Heart left ventricle (tissue), 16 donors: ENCODE data around the gene ARHGAP1. TPM values are rescaled to one million over a fixed set of nuclear protein-coding genes. Genes with fewer than 3 reads are reported as not detected.

ENCODE experiments used
- ATAC-seq, 4 donors: fragments of 200-7000 bp; cut with Tn5 transposase; one replicate each; pipeline ENCODE4 v1.9.1; 2020 to 2022; ENCODE audit warnings: moderate library complexity in 4 of 4, mild to moderate bottlenecking in 3 of 4, moderate number of reproducible peaks in 1 of 4
- DNase-seq, 5 donors: peaks; one replicate each; pipeline ENCODE4 v3.0.0-alpha.2; 2020
- H3K27ac ChIP-seq, 12 donors: fragments of 200-600 bp; sonication (generic) in 4 of 12; one replicate each; pipeline versions ENCODE4 v1.5.0 to v1.8.0; 2016 to 2022; ENCODE audit warnings: mild to moderate bottlenecking in 2 of 12
- H3K27me3 ChIP-seq, 9 donors: fragments of 200-600 bp; sonication (generic) in 2 of 9; one replicate each; pipeline versions ENCODE4 v1.5.1 to v1.8.0; 2016 to 2022; ENCODE audit warnings: mild to moderate bottlenecking in 3 of 9
- H3K36me3 ChIP-seq, 9 donors: fragments of 200-600 bp; sonication (generic) in 2 of 9; one replicate each; pipeline versions ENCODE4 v1.5.0 to v1.8.0; 2018 to 2022; ENCODE audit warnings: mild to moderate bottlenecking in 2 of 9
- H3K4me1 ChIP-seq, 12 donors: fragments of 200-600 bp; sonication (generic) in 4 of 12; one replicate each; pipeline versions ENCODE4 v1.5.0 to v1.8.0; 2016 to 2022; ENCODE audit warnings: mild to moderate bottlenecking in 3 of 12
- H3K4me3 ChIP-seq, 12 donors: fragments of 200-600 bp; sonication (generic) in 4 of 12; one replicate each; pipeline versions ENCODE4 v1.5.0 to v1.8.0; 2017 to 2022; ENCODE audit warnings: mild to moderate bottlenecking in 9 of 12, moderate library complexity in 4 of 12
- H3K9me3 ChIP-seq, 12 donors: fragments of 200-600 bp; sonication (generic) in 4 of 12; one replicate each; pipeline versions ENCODE4 v1.5.0 to v1.8.0; 2016 to 2022; ENCODE audit warnings: mild to moderate bottlenecking in 1 of 12
- POLR2A ChIP-seq, 2 donors: fragments of 450-650 bp; IDR thresholded peaks; one replicate each; pipeline ENCODE4 v1.6.1; 2017; ENCODE audit warnings: antibody characterized with exemption in 2 of 2, mild to moderate bottlenecking in 2 of 2, moderate library complexity in 2 of 2
- WGBS, 4 donors: extraction: QIAGEN DNeasy Blood & Tissue Kit in 2 of 4; methylation state at CpG; one replicate each; pipeline versions ENCODE4 v1.1.5 to v1.1.7; 2013 to 2018; 5-methylcytosine and 5-hydroxymethylcytosine counted together
- intact Hi-C, 10 donors: fragments of 100-400 bp; cut with DNase I; formaldehyde crosslinking; loops; one replicate each; pipeline versions ENCODE4 v1.11.1 to v1.14.2; 2022
- polyA plus RNA-seq, 2 donors: library from polyadenylated mRNA; stranded (reverse); fragments of 200-250 nt; gene quantifications; one replicate each; pipeline ENCODE4 v1.2.3, GENCODE V29; 2013
- total RNA-seq, 9 donors: library from RNA; depleted of rRNA in 2 of 9; stranded (reverse); fragments of >200 nt in 2 of 9; fragmentation: NEBNext Ultra II Directional in 3 of 9; extraction: Animal tissue kit (Norgen Biotek cat#: 25700) in 3 of 9; gene quantifications; one replicate each; pipeline versions ENCODE4 v1.1.0 to v1.2.4, GENCODE V29; 2016 to 2023
- TF ChIP-seq, protein P1 (sequence below), 12 donors: fragments of 200-600 bp; sonication (generic) in 4 of 12; IDR thresholded peaks; one replicate each; pipeline versions ENCODE4 v1.5.0 to v1.8.0; 2018 to 2022; ENCODE audit warnings: antibody characterized with exemption in 12 of 12, mild to moderate bottlenecking in 5 of 12
- donor health status: ischemic (EF 13 %, LVEDD 7.1; RV severe dilation, severe dysfunction).
- donor health status: healthy with polysubstance abuse.
- donor health status: DM: no; HTN: yes; CAD: no.
- donor health status: DM: no; HTN: no; CAD: no.
- donor health status: ischemic (EF 25% LVEDD 6.9; RV normal size, moderate dysfunction).
- donor health status: ischemic (EF 25% LVEDD 5.7; RV mildly dilated, moderate dysfunction).
- donor health status: healthy.
- donor health status: DM: yes; HTN: yes; CAD: no.
- donor health status: ischemic (EF 35%, LVEDD 5.7; RV mildly dilated, moderate dysfunction).
- donor health status: nonischemic (EF 11% LVEDD 7.7; RV severe dilation, severe dysfunction).
- donor health status: DM: yes; HTN: yes; CAD: no.
- donor health status: PGD.
- donor health status: ischemic (EF 29% LVEDD 5.4; RV normal size, mild dysfunction).
- donor health status: nonischemic (EF 23%, LVEDD 6.1; RV moderate dilation, normal function).

Gene ARHGAP1
- total and polyA plus RNA-seq, 11 donors, result 38.8 to 309 (median 75.3) TPM

DNA sequence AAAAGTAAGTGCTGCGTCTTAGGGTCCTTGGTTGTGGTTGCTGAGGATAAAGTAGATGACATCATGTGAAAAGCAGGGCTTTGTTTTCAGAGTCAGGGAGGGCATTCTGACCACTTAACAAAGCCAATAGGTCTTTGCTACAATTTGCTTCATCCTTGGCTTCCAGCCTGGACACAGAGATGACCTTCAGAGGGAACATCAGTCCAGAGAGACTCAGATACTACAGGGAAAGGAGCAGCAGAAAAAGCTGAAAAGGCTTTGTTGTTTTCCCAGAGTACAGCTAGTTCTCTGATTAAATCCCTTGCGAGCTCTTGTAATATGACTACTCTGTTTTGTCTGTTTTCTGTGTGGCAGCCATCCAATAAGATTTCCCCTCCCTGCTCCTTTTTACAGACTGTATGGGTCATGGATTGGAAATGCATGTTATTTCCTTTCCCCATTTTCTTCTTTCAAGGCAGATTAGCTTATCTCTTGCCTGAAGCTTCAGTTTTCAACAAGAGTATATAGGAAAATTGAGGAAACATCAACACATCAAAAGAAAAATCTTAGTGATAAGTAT lies 51.2 kb downstream of the ARHGAP1 start:
- ATAC-seq (peak; percentile 92 to 97 (median 94)), DNase-seq (peak in 4 of 5 donors; percentile 70 to 78 (median 75))
- Histone ChIP-seq H3K9me3 (no peaks in the 10 kb centered on the region), H3K27me3 (no peaks in the 10 kb centered on the region), H3K4me3 (no peak overlapping the region), H3K36me3 (peaks cover 2 to 99% (median 86%) of the 10 kb centered on the region in 9 donors), H3K4me1 (peaks cover 0 to 29% (median 24%) of the 10 kb centered on the region in 12 donors), H3K27ac (peak overlapping the region; percentile 51 to 96 (median 80))
- peak in 1 of 2 donors; percentile 10 for TF ChIP-seq POLR2A (IDR thresholded peaks at IDR 0.05)
- TF ChIP-seq, protein P1, sequence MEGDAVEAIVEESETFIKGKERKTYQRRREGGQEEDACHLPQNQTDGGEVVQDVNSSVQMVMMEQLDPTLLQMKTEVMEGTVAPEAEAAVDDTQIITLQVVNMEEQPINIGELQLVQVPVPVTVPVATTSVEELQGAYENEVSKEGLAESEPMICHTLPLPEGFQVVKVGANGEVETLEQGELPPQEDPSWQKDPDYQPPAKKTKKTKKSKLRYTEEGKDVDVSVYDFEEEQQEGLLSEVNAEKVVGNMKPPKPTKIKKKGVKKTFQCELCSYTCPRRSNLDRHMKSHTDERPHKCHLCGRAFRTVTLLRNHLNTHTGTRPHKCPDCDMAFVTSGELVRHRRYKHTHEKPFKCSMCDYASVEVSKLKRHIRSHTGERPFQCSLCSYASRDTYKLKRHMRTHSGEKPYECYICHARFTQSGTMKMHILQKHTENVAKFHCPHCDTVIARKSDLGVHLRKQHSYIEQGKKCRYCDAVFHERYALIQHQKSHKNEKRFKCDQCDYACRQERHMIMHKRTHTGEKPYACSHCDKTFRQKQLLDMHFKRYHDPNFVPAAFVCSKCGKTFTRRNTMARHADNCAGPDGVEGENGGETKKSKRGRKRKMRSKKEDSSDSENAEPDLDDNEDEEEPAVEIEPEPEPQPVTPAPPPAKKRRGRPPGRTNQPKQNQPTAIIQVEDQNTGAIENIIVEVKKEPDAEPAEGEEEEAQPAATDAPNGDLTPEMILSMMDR (IDR thresholded peaks at IDR 0.05), result no peak
- intact Hi-C loops, result no loop called here
- WGBS, 4 donors, result 17 to 25% (median 23%) methylated on average over 2 of the region's 2 CpGs

DNA sequence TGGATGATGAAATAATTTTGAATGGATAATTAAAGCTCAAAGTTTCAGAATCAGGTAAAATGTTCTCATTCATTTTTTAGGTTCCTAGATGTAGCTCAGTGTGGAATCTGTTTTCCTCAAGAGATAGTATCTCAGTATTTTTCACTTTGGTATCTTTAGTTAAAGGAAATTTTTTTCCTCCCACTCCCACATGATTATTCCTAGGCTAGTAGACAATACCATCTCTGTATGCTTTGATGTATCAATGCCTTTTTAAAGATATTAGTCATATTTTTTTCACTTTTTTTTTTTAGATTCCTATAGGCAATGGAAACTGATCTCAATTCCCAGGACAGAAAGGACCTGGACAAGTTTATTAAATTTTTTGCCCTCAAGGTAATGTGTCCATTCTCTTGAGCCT lies 56.4 kb downstream of the ARHGAP1 start:
- no peak for DNase-seq
- no peaks in the 10 kb centered on the region for H3K9me3 ChIP-seq
- H3K27me3 ChIP-seq, result no peaks in the 10 kb centered on the region
- no peak for ATAC-seq
- intact Hi-C loops, result no loop called here
- no peak for TF ChIP-seq POLR2A (IDR thresholded peaks at IDR 0.05)
- TF ChIP-seq, protein P1 (IDR thresholded peaks at IDR 0.05), result no peak
- H3K4me3 ChIP-seq, result no peak overlapping the region
- peaks cover 0 to 15% (median 12%) of the 10 kb centered on the region in 12 donors for H3K4me1 ChIP-seq
- H3K27ac ChIP-seq, result no peak overlapping the region
- H3K36me3 ChIP-seq, result peaks cover 2 to 72% (median 63%) of the 10 kb centered on the region in 9 donors

DNA sequence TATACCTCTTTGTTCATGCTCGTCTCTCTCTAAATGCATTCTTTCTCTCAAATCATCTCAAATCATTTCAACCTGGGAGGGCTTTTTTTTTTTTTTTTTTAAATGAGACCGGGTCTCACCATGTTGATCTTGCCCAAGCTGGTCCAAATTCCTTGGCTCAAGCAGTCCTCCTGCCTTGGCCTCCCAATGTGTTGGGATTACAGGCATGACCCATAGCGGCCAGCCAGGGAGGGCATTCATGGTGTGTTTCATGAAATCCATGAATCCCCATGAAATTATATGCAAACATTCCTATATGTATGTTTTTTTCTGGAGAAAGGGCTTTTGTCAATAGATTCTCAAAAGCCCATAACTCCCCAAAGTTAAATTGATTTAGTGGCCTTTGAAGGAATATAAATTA lies 56.9 kb downstream of the ARHGAP1 start:
- no peak overlapping the region for H3K27ac ChIP-seq
- intact Hi-C loops, result no loop called here
- DNase-seq (no peak), ATAC-seq (no peak)
- peaks cover 0 to 10% (median 7%) of the 10 kb centered on the region in 12 donors for H3K4me1 ChIP-seq
- peaks cover 2 to 76% (median 63%) of the 10 kb centered on the region in 9 donors for H3K36me3 ChIP-seq
- no peaks in the 10 kb centered on the region for H3K27me3 ChIP-seq
- no peak overlapping the region for H3K4me3 ChIP-seq
- TF ChIP-seq, protein P1 (IDR thresholded peaks at IDR 0.05), result no peak
- no peak for TF ChIP-seq POLR2A (IDR thresholded peaks at IDR 0.05)
- H3K9me3 ChIP-seq, result no peaks in the 10 kb centered on the region
- 82 to 97% (median 94%) methylated on average over 3 of the region's 3 CpGs for WGBS, 4 donors

DNA sequence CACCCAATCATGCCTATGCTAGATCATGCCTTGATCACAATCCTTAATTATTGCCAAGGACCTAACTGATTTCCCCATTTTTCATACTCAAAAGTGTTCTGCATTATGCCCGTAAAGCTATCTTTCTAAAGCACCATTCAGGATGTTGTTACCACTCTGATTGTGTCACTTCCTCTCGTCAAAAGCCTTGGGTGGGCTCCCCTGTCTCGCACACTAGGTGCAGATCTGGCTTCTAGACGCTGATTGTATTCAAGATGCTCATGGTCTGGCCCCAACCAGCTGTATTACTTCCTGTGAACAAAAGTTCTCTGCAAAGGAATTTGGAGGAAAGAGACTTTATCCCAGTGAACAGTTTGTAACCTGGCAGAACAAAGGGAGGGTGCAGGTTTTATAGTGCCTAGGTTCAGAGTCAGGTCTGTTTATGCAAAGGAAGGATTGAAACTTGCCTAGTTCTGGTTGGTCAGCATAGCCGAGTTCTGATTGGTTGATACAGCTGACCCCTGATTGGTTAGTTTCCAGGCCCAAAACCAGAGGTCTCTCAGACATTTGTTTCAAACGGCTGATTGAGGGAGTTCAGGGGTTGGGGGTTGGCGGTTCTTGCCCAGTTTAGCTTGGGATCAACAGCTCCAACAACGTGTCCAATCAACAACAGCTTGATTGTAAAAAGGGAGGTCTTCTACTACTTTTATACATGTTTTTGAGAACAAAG lies 57.6 kb downstream of the ARHGAP1 start:
- H3K27me3 ChIP-seq, result no peaks in the 10 kb centered on the region
- WGBS, 4 donors, result 90 to 95% (median 92%) methylated on average over 8 of the region's 8 CpGs
- ATAC-seq, result no peak

More for the DNA sequence above, 57.6 kb downstream of the ARHGAP1 start:
- Histone ChIP-seq H3K4me1 (peaks cover 0 to 3% (median 0%) of the 10 kb centered on the region in 12 donors), H3K9me3 (no peaks in the 10 kb centered on the region), H3K4me3 (no peak overlapping the region), H3K27ac (no peak overlapping the region), H3K36me3 (peaks cover 2 to 73% (median 62%) of the 10 kb centered on the region in 9 donors)
- DNase-seq, result no peak
- intact Hi-C loops, result no loop called here
- TF ChIP-seq, protein P1 (IDR thresholded peaks at IDR 0.05), result no peak
- TF ChIP-seq POLR2A (IDR thresholded peaks at IDR 0.05), result no peak
